Transverse colon (tissue), 4 donors: ENCODE measurements around the gene GMPR. TPM values are rescaled to one million over a fixed set of nuclear protein-coding genes. Genes with fewer than 3 reads are reported as not detected.

Source experiments
- DNase-seq: peaks from one replicate; pipeline ENCODE4 v3.0.0-alpha.2; 2019
- H3K27ac ChIP-seq, 4 donors: fragments of 200-600 bp; sonication (generic); 2 replicates each; pipeline ENCODE4 v1.5.1; 2016 to 2018; ENCODE audit warnings: inconsistent platforms in 4 of 4
- H3K27me3 ChIP-seq: fragments of 200-600 bp; sonication (generic); 2 replicates; pipeline ENCODE4 v1.5.1; 2017; ENCODE audit warnings: inconsistent platforms
- H3K36me3 ChIP-seq, 4 donors: fragments of 200-600 bp; sonication (generic); 2 replicates each; pipeline ENCODE4 v1.5.1; 2017 to 2019; ENCODE audit warnings: inconsistent platforms in 4 of 4
- H3K4me1 ChIP-seq, 4 donors: fragments of 200-600 bp; sonication (generic); 2 replicates each; pipeline ENCODE4 v1.5.1; 2017 to 2020; ENCODE audit warnings: inconsistent platforms in 4 of 4
- H3K4me3 ChIP-seq, 4 donors: fragments of 200-600 bp; sonication (generic); 1 replicate in 1 of 4; 2 replicates in 3 of 4; pipeline versions ENCODE4 v1.5.1 to v1.6.1; 2017 to 2019; ENCODE audit warnings: inconsistent platforms in 4 of 4
- H3K9me3 ChIP-seq, 2 donors: fragments of 200-600 bp; sonication (generic); 2 replicates each; pipeline ENCODE4 v1.5.1; 2017 to 2019; ENCODE audit warnings: inconsistent platforms in 2 of 2
- CTCF ChIP-seq, 5 experiments: fragments of 200-600 bp in 3 of 5; fragments of 450-650 bp in 2 of 5; sonication (generic) in 3 of 5; IDR thresholded peaks; 1 replicate in 2 of 5; 2 replicates in 3 of 5; pipeline ENCODE4 v1.5.1; 2016 to 2017; ENCODE audit warnings: antibody characterized with exemption in 5 of 5, inconsistent platforms in 3 of 5, mild to moderate bottlenecking in 2 of 5, moderate library complexity in 1 of 5
- EP300 ChIP-seq: sonication (generic); formaldehyde crosslinking; IDR thresholded peaks from one replicate; pipeline ENCODE4 v1.6.1; 2017; ENCODE audit warnings: antibody characterized with exemption, low read depth
- POLR2A ChIP-seq: fragments of 450-650 bp; IDR thresholded peaks from one replicate; pipeline ENCODE4 v1.6.1; 2016; ENCODE audit warnings: antibody characterized with exemption, mild to moderate bottlenecking, moderate library complexity
- POLR2AphosphoS5 ChIP-seq, 3 donors: sonication (generic); formaldehyde crosslinking; IDR thresholded peaks; one replicate each; pipeline ENCODE4 v1.6.1; 2016; ENCODE audit warnings: antibody characterized with exemption in 3 of 3
- whole genome bisulfite sequencing, 2 donors: methylation state at CpG; one replicate each; pipeline ENCODE4 v1.1.5; 2018; ENCODE audit warnings: low coverage in 1 of 2; 5-methylcytosine and 5-hydroxymethylcytosine counted together
- in situ Hi-C, 4 donors: fragments of 200-750 bp; cut with MboI; loops; one replicate each; pipeline versions ENCODE4 v1.15.0 to v1.15.1; 2017; ENCODE audit warnings: low sequenced_read_pairs in 3 of 4, low pct_ligation_motif_present in 1 of 4, low pct_unique_long_range_greater_than_20kb in 1 of 4
- intact Hi-C: fragments of 100-400 bp; cut with DNase I; formaldehyde crosslinking; loops from one replicate; pipeline ENCODE4 v1.15.1; 2023; ENCODE audit warnings: low total_unique reads
- total RNA-seq, 4 donors: library from RNA; depleted of rRNA; stranded (reverse); fragments of >200 nt; gene quantifications; one replicate each; pipeline ENCODE4 v1.1.0, GENCODE V29; 2016

GMPR gene
- total RNA-seq, 4 donors from 2014 or later = 4.4 to 5.1 (median 4.5) TPM; not detected in 1

GRCh38 chr6:16295471-16295870 lies 57.1 kb downstream of the GMPR start:
- Histone ChIP-seq H3K27ac (no peak overlapping the region), H3K36me3 (no peaks in the 10 kb centered on the region), H3K27me3 (no peaks in the 10 kb centered on the region), H3K4me1 (no peaks in the 10 kb centered on the region), H3K4me3 (no peak overlapping the region), H3K9me3 (no peaks in the 10 kb centered on the region)
- intact Hi-C loops (no loop called here), in situ Hi-C loops (no loop called here)
- DNase-seq = no peak
- TF ChIP-seq CTCF (IDR thresholded peaks at IDR 0.05) (no peak), EP300 (no peak), POLR2AphosphoS5 (IDR thresholded peaks at IDR 0.05) (no peak), POLR2A (no peak)
- WGBS, 2 donors = 89 to 93% methylated on average over 1 to 5 of the region's 5 CpGs

- Histone ChIP-seq H3K9me3 (no peaks in the 10 kb centered on the region), H3K36me3 (no peaks in the 10 kb centered on the region), H3K4me1 (no peaks in the 10 kb centered on the region), H3K4me3 (no peak overlapping the region), H3K27me3 (no peaks in the 10 kb centered on the region), H3K27ac (no peak overlapping the region)
- intact Hi-C loops = no loop called here
- no peak for DNase-seq
- no peak for TF ChIP-seq POLR2A
- TF ChIP-seq POLR2AphosphoS5 (IDR thresholded peaks at IDR 0.05) = no peak
- TF ChIP-seq CTCF (IDR thresholded peaks at IDR 0.05) = no peak
- TF ChIP-seq EP300 = no peak
- in situ Hi-C loops = no loop called here
- 93 to 100% methylated on average over 2 to 7 of the region's 7 CpGs for WGBS, 2 donors
These were observed 57.8 kb downstream of the GMPR start for GRCh38 chr6:16296061-16296670.

- Histone ChIP-seq H3K27ac (no peak overlapping the region), H3K4me1 (no peaks in the 10 kb centered on the region), H3K9me3 (no peaks in the 10 kb centered on the region), H3K36me3 (no peaks in the 10 kb centered on the region), H3K4me3 (no peak overlapping the region), H3K27me3 (no peaks in the 10 kb centered on the region)
- WGBS, 2 donors = 88 to 96% methylated on average over 3 of the region's 3 CpGs
- TF ChIP-seq POLR2AphosphoS5 (IDR thresholded peaks at IDR 0.05) = no peak
- no peak for TF ChIP-seq POLR2A
- TF ChIP-seq EP300 = no peak
- TF ChIP-seq CTCF (IDR thresholded peaks at IDR 0.05) = no peak
- intact Hi-C loops = no loop called here
- in situ Hi-C loops = no loop called here
- no peak for DNase-seq
These were observed 61.5 kb downstream of the GMPR start for GRCh38 chr6:16299861-16300260.

GRCh38 chr6:16301511-16301910 lies 63.1 kb downstream of the GMPR start:
- TF ChIP-seq CTCF (IDR thresholded peaks at IDR 0.05) (no peak), POLR2A (no peak), POLR2AphosphoS5 (IDR thresholded peaks at IDR 0.05) (no peak), EP300 (no peak)

More at GRCh38 chr6:16301511-16301910, 63.1 kb downstream of the GMPR start:
- 73 to 82% methylated on average over 2 to 7 of the region's 7 CpGs for WGBS, 2 donors
- no peak for DNase-seq
- Histone ChIP-seq H3K9me3 (no peaks in the 10 kb centered on the region), H3K4me3 (no peak overlapping the region), H3K4me1 (no peaks in the 10 kb centered on the region), H3K36me3 (peaks cover 0 to 9% (median 0%) of the 10 kb centered on the region in 4 donors), H3K27me3 (no peaks in the 10 kb centered on the region), H3K27ac (no peak overlapping the region)
- in situ Hi-C loops = no loop called here
- intact Hi-C loops = no loop called here
